Tibial artery (tissue), 4 donors: ENCODE data around the gene GPR180.

ENCODE experiments used
- DNase-seq, 2 donors: peaks; one replicate each; pipeline ENCODE4 v3.0.0-alpha.2; 2019
- H3K27ac ChIP-seq, 2 donors: fragments of 200-600 bp; sonication (generic) in 1 of 2; 1 replicate in 1 of 2; 2 replicates in 1 of 2; pipeline ENCODE4 v1.5.1; 2018 to 2019; ENCODE audit warnings: mild to moderate bottlenecking in 1 of 2
- H3K27me3 ChIP-seq, 2 donors: fragments of 200-600 bp; sonication (generic) in 1 of 2; one replicate each; pipeline versions ENCODE4 v1.5.1 to v1.6.0; 2016 to 2019
- H3K36me3 ChIP-seq, 3 donors: fragments of 200-600 bp; sonication (generic) in 2 of 3; one replicate each; pipeline ENCODE4 v1.5.1; 2016 to 2019; ENCODE audit warnings: mild to moderate bottlenecking in 2 of 3
- H3K4me1 ChIP-seq, 4 donors: fragments of 200-600 bp; sonication (generic) in 2 of 4; 1 replicate in 3 of 4; 2 replicates in 1 of 4; pipeline ENCODE4 v1.5.1; 2016 to 2019
- H3K4me3 ChIP-seq, 2 donors: fragments of 200-600 bp; sonication (generic) in 1 of 2; 1 replicate in 1 of 2; 2 replicates in 1 of 2; pipeline ENCODE4 v1.5.1; 2018 to 2019; ENCODE audit warnings: mild to moderate bottlenecking in 2 of 2
- H3K9me3 ChIP-seq, 3 donors: fragments of 200-600 bp; sonication (generic) in 1 of 3; one replicate each; pipeline ENCODE4 v1.5.1; 2016 to 2019
- intact Hi-C: fragments of 100-400 bp; cut with DNase I; formaldehyde crosslinking; loops from one replicate; pipeline ENCODE4 v1.15.0; 2023; ENCODE audit warnings: low total_unique reads
- TF ChIP-seq, protein P1 (sequence below), 2 experiments: fragments of 200-600 bp in 1 of 2; fragments of 450-650 bp in 1 of 2; IDR thresholded peaks; one replicate each; pipeline ENCODE4 v1.5.1; 2017 to 2019; ENCODE audit warnings: antibody characterized with exemption in 2 of 2, mild to moderate bottlenecking in 1 of 2, moderate library complexity in 1 of 2

The GPR180 gene

GRCh38 chr13:94617389-94618000 lies 15.8 kb downstream of the GPR180 start:
- Histone ChIP-seq H3K27ac (no peak overlapping the region), H3K9me3 (no peaks in the 10 kb centered on the region), H3K36me3 (peaks cover under 1 to 20% (median 13%) of the 10 kb centered on the region in 3 donors), H3K4me1 (no peaks in the 10 kb centered on the region), H3K4me3 (no peak overlapping the region), H3K27me3 (no peaks in the 10 kb centered on the region)
- TF ChIP-seq, protein P1, sequence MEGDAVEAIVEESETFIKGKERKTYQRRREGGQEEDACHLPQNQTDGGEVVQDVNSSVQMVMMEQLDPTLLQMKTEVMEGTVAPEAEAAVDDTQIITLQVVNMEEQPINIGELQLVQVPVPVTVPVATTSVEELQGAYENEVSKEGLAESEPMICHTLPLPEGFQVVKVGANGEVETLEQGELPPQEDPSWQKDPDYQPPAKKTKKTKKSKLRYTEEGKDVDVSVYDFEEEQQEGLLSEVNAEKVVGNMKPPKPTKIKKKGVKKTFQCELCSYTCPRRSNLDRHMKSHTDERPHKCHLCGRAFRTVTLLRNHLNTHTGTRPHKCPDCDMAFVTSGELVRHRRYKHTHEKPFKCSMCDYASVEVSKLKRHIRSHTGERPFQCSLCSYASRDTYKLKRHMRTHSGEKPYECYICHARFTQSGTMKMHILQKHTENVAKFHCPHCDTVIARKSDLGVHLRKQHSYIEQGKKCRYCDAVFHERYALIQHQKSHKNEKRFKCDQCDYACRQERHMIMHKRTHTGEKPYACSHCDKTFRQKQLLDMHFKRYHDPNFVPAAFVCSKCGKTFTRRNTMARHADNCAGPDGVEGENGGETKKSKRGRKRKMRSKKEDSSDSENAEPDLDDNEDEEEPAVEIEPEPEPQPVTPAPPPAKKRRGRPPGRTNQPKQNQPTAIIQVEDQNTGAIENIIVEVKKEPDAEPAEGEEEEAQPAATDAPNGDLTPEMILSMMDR (IDR thresholded peaks at IDR 0.05) = peak; percentile 56 to 66
- intact Hi-C loops = loop anchor here (5.0 kb wide), 1 partner anchor 180 kb away; no protein-coding TSS in a partner anchor
- no peak for DNase-seq

DNA sequence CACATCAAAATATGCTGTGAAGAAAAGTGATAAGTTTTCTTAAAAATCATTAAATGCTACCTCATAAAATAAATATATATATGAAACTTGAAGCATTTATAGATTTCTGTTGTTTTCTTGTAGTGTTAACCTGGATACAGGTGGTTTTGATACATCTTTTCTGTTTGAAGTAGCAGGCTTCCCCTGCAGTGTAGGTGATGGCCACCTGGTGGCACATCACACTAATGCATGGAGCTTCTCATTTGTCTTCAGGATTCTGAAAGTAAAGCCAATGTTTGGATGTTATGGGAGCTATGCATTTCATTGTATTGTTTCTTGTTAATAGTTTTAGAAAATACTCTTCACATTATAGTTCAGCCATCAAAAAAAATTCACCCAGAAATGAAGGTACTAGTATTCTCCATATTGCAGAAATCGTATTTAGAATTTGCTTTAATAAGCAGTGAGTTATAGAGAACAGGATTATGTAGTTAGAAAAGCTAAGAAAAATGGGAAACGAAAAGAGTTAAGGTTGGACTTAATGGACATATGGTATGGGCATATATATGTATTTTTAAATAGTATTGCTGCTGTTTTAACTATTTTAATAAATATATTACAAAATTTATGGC lies 18.7 kb downstream of the GPR180 start:
- Histone ChIP-seq H3K4me1 (no peaks in the 10 kb centered on the region), H3K36me3 (peaks cover 24 to 36% (median 32%) of the 10 kb centered on the region in 3 donors), H3K9me3 (no peaks in the 10 kb centered on the region), H3K4me3 (no peak overlapping the region), H3K27me3 (no peaks in the 10 kb centered on the region), H3K27ac (no peak overlapping the region)
- DNase-seq = no peak
- TF ChIP-seq, protein P1 (IDR thresholded peaks at IDR 0.05) = no peak
- intact Hi-C loops = loop anchor here (5.0 kb wide), 1 partner anchor 1678 kb away; no protein-coding TSS in a partner anchor

GRCh38 chr13:94622344-94622743 lies 20.7 kb downstream of the GPR180 start:
- no peak overlapping the region for H3K4me3 ChIP-seq
- H3K27me3 ChIP-seq = no peaks in the 10 kb centered on the region
- H3K27ac ChIP-seq = no peak overlapping the region
- H3K9me3 ChIP-seq = no peaks in the 10 kb centered on the region
- H3K4me1 ChIP-seq = no peaks in the 10 kb centered on the region
- TF ChIP-seq, protein P1 (IDR thresholded peaks at IDR 0.05) = no peak
- peaks cover 42 to 52% (median 46%) of the 10 kb centered on the region in 3 donors for H3K36me3 ChIP-seq
- DNase-seq = no peak
- intact Hi-C loops = loop anchor here (5.0 kb wide), 1 partner anchor 1680 kb away; no protein-coding TSS in a partner anchor

GRCh38 chr13:94623316-94623715 lies 21.7 kb downstream of the GPR180 start:
- Histone ChIP-seq H3K4me3 (no peak overlapping the region), H3K4me1 (no peaks in the 10 kb centered on the region), H3K27me3 (no peaks in the 10 kb centered on the region), H3K27ac (no peak overlapping the region), H3K9me3 (no peaks in the 10 kb centered on the region), H3K36me3 (peaks cover 46 to 61% (median 49%) of the 10 kb centered on the region in 3 donors)
- intact Hi-C loops = loop anchor here (5.0 kb wide), 1 partner anchor 1681 kb away; no protein-coding TSS in a partner anchor
- TF ChIP-seq, protein P1 (IDR thresholded peaks at IDR 0.05) = no peak
- no peak for DNase-seq

GRCh38 chr13:94630858-94631257 lies 29.2 kb downstream of the GPR180 start:
- H3K27me3 ChIP-seq = no peaks in the 10 kb centered on the region
- no peak for DNase-seq
- intact Hi-C loops = no loop called here
- peaks cover 29 to 43% (median 33%) of the 10 kb centered on the region in 3 donors for H3K36me3 ChIP-seq
- no peaks in the 10 kb centered on the region for H3K9me3 ChIP-seq
- TF ChIP-seq, protein P1 (IDR thresholded peaks at IDR 0.05) = no peak
- H3K27ac ChIP-seq = no peak overlapping the region
- no peak overlapping the region for H3K4me3 ChIP-seq
- no peaks in the 10 kb centered on the region for H3K4me1 ChIP-seq
